ENCODE data around the gene NIT1. TPM values are rescaled to one million over a fixed set of nuclear protein-coding genes. Genes with fewer than 3 reads are reported as not detected.

Gene NIT1
- total and polyA plus RNA-seq, 2 of the 8 experiments (the other 6 are each of a cell fraction or from before 2014, with no cell fraction given), result 33.0 to 40.4 TPM

DNA sequence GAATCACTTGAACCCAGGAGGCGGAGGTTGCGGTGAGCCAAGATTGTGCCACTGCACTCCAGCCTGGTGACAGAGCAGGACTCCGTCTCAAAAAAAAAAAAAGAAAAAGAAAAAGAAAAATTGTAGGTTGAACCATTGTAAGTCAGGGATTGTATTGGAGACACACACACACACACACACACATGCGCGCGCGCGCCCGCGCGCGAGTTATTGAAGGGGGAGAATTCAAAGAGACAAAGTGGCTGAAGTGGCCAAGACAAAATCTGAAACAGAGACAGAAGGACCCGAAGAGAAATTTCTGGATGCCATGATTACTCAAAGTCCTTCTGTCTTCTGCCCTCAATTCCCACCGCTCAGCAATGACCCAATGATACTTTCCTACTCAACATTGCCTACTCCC is 23.4 kb upstream of the NIT1 start:
- Histone ChIP-seq H3K4me1 (replicated peaks in 1 of 4; ENCODE audit: control insufficient read depth in 3 of 4, insufficient read depth in 4 of 4, low read length in 3 of 4) (peaks cover 0 to 6% (median 1%) of the 10 kb centered on the region in 4 experiments; a peak in 4 of 7 replicates), H2BK12ac (ENCODE audit: low read depth, low read length) (no peak overlapping the region), H4K5ac (ENCODE audit: insufficient read length, low read depth, low read length) (no peak overlapping the region), H2BK15ac (ENCODE audit: low read length) (no peak overlapping the region), H3K4me2 (ENCODE audit: insufficient read depth in 1 of 2, low read depth in 2 of 2, low read length in 2 of 2) (no peak overlapping the region), H3K79me2 (ENCODE audit: control insufficient read depth in 1 of 2, insufficient read depth in 2 of 2, low read length in 2 of 2) (no peaks in the 10 kb centered on the region), H4K91ac (replicated peaks; ENCODE audit: insufficient read length, low read length) (no peak overlapping the region), H2BK20ac (ENCODE audit: low read length) (no peak overlapping the region), H2BK5ac (ENCODE audit: low read depth, low read length) (no peak overlapping the region), H3K23me2 (ENCODE audit: low read depth, low read length) (peaks cover 13% of the 10 kb centered on the region), H3K27ac (ENCODE audit: low read depth, low read length) (no peak overlapping the region), H3K27me3 (replicated peaks in 1 of 4; ENCODE audit: control insufficient read depth in 3 of 4, extremely low read depth in 1 of 4, insufficient read depth in 3 of 4, low read length in 3 of 4) (no peaks in the 10 kb centered on the region), H2BK120ac (replicated peaks; ENCODE audit: low read depth, low read length) (no peak overlapping the region), H3K4ac (replicated peaks; ENCODE audit: insufficient read length, low read depth, low read length) (no peak overlapping the region), H2AK5ac (ENCODE audit: low read depth, low read length) (no peak overlapping the region), H2AFZ (ENCODE audit: low read length) (no peak overlapping the region), H3K18ac (ENCODE audit: extremely low read depth, low read length) (no peak overlapping the region), H3K4me3 (ENCODE audit: extremely low read depth in 1 of 4, insufficient read depth in 2 of 4, low read depth in 3 of 4, low read length in 4 of 4) (no peak overlapping the region), H3K9ac (replicated peaks in 1 of 4; ENCODE audit: extremely low read depth in 1 of 4, low read depth in 3 of 4, low read length in 3 of 4) (no peak overlapping the region), H3K23ac (ENCODE audit: insufficient read length) (no peak overlapping the region), H3K14ac (ENCODE audit: insufficient read length) (no peak overlapping the region), H3K9me3 (ENCODE audit: insufficient read depth in 2 of 2, low read depth in 1 of 2, low read length in 1 of 2) (no peaks in the 10 kb centered on the region), H4K20me1 (replicated peaks in 1 of 2; ENCODE audit: control insufficient read depth in 1 of 2, insufficient read depth in 2 of 2, low read length in 2 of 2) (no peaks in the 10 kb centered on the region), H3K36me3 (ENCODE audit: control insufficient read depth in 2 of 4, insufficient read depth in 4 of 4, low read length in 3 of 4) (no peaks in the 10 kb centered on the region), H3K56ac (replicated peaks; ENCODE audit: insufficient read length, low read depth, low read length) (no peak overlapping the region), H3K79me1 (ENCODE audit: low read depth, low read length) (0 out of 2 replicates have a peak, but pooled peaks cover 3% of the 10 kb centered on the region), H4K8ac (ENCODE audit: extremely low read depth, insufficient read depth, low read length) (no peak overlapping the region)
- 93% methylated on average over 13 of the region's 14 CpGs; no CpG with 5 or more reads in 1 of the 2 experiments for WGBS, 2 experiments (ENCODE audit: extremely low coverage in 1 of 2, insufficient coverage in 1 of 2, insufficient read length in 1 of 2, insufficient replicate concordance in 2 of 2, low coverage in 1 of 2, low lambda C conversion rate in 2 of 2, missing lambda C conversion rate in 1 of 2)
- FAIRE-seq, result no peak
- CTCF ChIA-PET (ENCODE audit: partially characterized antibody), result interaction anchor here (0.6 to 10.0 kb wide), 9 partner anchors 10 to 210 kb away, joined by 3 to 282 read pairs (median 7); partner anchors contain the start of genes ARHGAP30, ITLN1, TSTD1 and USF1
- POLR2A ChIA-PET (ENCODE audit: partially characterized antibody), result interaction anchor here (1.2 to 1.4 kb wide), 2 partner anchors 47 to 49 kb away, joined by 3 read pairs; partner anchors contain the start of gene USF1
- DNase-seq (ENCODE audit: low read depth in 1 of 2, low spot score in 2 of 2), result no peak
- TF ChIP-seq SP4 (IDR thresholded peaks at IDR 0.05; ENCODE audit: low read length) (no peak), POLR2A (IDR thresholded peaks at IDR 0.05; ENCODE audit: control extremely low read depth in 1 of 2, low read depth in 2 of 2, low read length in 2 of 2) (no peak), EGR1 (IDR thresholded peaks at IDR 0.05; ENCODE audit: borderline replicate concordance, low read depth, low read length) (no peak), SP2 (IDR thresholded peaks at IDR 0.05; ENCODE audit: low read length) (no peak), SIX5 (IDR thresholded peaks at IDR 0.05; ENCODE audit: low read depth, low read length) (no peak), ASH2L (IDR thresholded peaks at IDR 0.05; ENCODE audit: low read length) (no peak), FOSL1 (IDR thresholded peaks at IDR 0.05; ENCODE audit: insufficient read depth, low read depth, low read length) (no peak), SP1 (IDR thresholded peaks at IDR 0.05; ENCODE audit: low read depth, low read length) (no peak)
- TF ChIP-seq, protein P1, sequence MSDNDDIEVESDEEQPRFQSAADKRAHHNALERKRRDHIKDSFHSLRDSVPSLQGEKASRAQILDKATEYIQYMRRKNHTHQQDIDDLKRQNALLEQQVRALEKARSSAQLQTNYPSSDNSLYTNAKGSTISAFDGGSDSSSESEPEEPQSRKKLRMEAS (IDR thresholded peaks at IDR 0.05), result no peak
- TF ChIP-seq, protein P2, sequence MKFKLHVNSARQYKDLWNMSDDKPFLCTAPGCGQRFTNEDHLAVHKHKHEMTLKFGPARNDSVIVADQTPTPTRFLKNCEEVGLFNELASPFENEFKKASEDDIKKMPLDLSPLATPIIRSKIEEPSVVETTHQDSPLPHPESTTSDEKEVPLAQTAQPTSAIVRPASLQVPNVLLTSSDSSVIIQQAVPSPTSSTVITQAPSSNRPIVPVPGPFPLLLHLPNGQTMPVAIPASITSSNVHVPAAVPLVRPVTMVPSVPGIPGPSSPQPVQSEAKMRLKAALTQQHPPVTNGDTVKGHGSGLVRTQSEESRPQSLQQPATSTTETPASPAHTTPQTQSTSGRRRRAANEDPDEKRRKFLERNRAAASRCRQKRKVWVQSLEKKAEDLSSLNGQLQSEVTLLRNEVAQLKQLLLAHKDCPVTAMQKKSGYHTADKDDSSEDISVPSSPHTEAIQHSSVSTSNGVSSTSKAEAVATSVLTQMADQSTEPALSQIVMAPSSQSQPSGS (IDR thresholded peaks at IDR 0.05; ENCODE audit: low read length), result no peak
- TF ChIP-seq, protein P3, sequence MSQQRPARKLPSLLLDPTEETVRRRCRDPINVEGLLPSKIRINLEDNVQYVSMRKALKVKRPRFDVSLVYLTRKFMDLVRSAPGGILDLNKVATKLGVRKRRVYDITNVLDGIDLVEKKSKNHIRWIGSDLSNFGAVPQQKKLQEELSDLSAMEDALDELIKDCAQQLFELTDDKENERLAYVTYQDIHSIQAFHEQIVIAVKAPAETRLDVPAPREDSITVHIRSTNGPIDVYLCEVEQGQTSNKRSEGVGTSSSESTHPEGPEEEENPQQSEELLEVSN (IDR thresholded peaks at IDR 0.05), result no peak
- TF ChIP-seq, protein P4, sequence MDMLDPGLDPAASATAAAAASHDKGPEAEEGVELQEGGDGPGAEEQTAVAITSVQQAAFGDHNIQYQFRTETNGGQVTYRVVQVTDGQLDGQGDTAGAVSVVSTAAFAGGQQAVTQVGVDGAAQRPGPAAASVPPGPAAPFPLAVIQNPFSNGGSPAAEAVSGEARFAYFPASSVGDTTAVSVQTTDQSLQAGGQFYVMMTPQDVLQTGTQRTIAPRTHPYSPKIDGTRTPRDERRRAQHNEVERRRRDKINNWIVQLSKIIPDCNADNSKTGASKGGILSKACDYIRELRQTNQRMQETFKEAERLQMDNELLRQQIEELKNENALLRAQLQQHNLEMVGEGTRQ (IDR thresholded peaks at IDR 0.05; ENCODE audit: low read length), result no peak

Data from H1 (cell line).